B cell (primary cell): ENCODE results near the gene FBXL20. TPM values are rescaled to one million over a fixed set of nuclear protein-coding genes. Genes with fewer than 3 reads are reported as not detected.

ENCODE experiments used
- ATAC-seq: fragments of 200-7000 bp; cut with Tn5 transposase; one replicate; pipeline ENCODE4 v1.10.0; 2021; ENCODE audit warnings: low read depth, mild to moderate bottlenecking, moderate number of reproducible peaks, moderate library complexity
- CTCF ChIA-PET: fragments of 350-600 bp; sonication (Branson Sonifier 250); formaldehyde crosslinking; loops from one replicate; lab custom pipeline; 2021; ENCODE audit warnings: antibody characterized with exemption, inconsistent platforms; lab: Charles Lee
- POLR2A ChIA-PET: fragments of 350-600 bp; sonication (Branson Sonifier 250); formaldehyde crosslinking; loops from one replicate; lab custom pipeline; 2021; ENCODE audit warnings: antibody characterized with exemption; lab: Charles Lee
- DNase-seq: peaks from one replicate; pipeline ENCODE4 v3.0.0; 2013
- H2AFZ ChIP-seq: 2 replicates; pipeline ENCODE4 v1.6.1; 2012; ENCODE audit warnings: mild to moderate bottlenecking, low read depth, low read length; ENCODE audit not compliant: insufficient read depth, poor library complexity, severe bottlenecking
- H3K27ac ChIP-seq, 2 donors: 1 replicate in 1 of 2; 2 replicates in 1 of 2; pipeline ENCODE4 v1.5.1; 2012 to 2013; ENCODE audit warnings: low read length in 2 of 2, mild to moderate bottlenecking in 2 of 2, moderate library complexity in 1 of 2
- H3K27me3 ChIP-seq, 4 experiments: fragments of 200-600 bp in 1 of 4; sonication (generic) in 1 of 4; replicated peaks in 1 of 4; 1 replicate in 2 of 4; 2 replicates in 2 of 4; pipeline versions ENCODE4 v1.6.1 to v1.7.0; 2013 to 2016; ENCODE audit warnings: low read length in 3 of 4, mild to moderate bottlenecking in 2 of 4, mixed read lengths in 1 of 4, moderate library complexity in 1 of 4; ENCODE audit not compliant: insufficient read depth in 4 of 4, control insufficient read depth in 3 of 4; ENCODE audit errors: control extremely low read depth in 1 of 4
- H3K36me3 ChIP-seq, 2 experiments: replicated peaks in 1 of 2; 1 replicate in 1 of 2; 2 replicates in 1 of 2; pipeline versions ENCODE4 v1.6.1 to v1.7.1; 2013; ENCODE audit warnings: low read length in 1 of 2; ENCODE audit not compliant: insufficient read depth in 2 of 2, control insufficient read depth in 1 of 2; ENCODE audit errors: control extremely low read depth in 1 of 2, extremely low read depth in 1 of 2
- H3K4me1 ChIP-seq, 2 donors: fragments of 200-600 bp in 1 of 2; sonication (generic) in 1 of 2; 1 replicate in 1 of 2; 2 replicates in 1 of 2; pipeline versions ENCODE4 v1.5.1 to v1.6.1; 2013 to 2017; ENCODE audit warnings: low read length in 2 of 2; ENCODE audit not compliant: control insufficient read depth in 2 of 2, insufficient read depth in 2 of 2
- H3K4me2 ChIP-seq: replicated peaks from 2 replicates; pipeline ENCODE3; 2012; ENCODE audit warnings: mild to moderate bottlenecking, low read depth, low read length; ENCODE audit not compliant: poor library complexity, severe bottlenecking
- H3K4me3 ChIP-seq, 5 experiments: fragments of 200-600 bp in 1 of 5; sonication (generic) in 1 of 5; 1 replicate in 3 of 5; 2 replicates in 2 of 5; pipeline versions ENCODE4 v1.5.1 to v1.7.0; 2011 to 2016; ENCODE audit warnings: low read length in 4 of 5, mild to moderate bottlenecking in 4 of 5, low read depth in 2 of 5, control low read depth in 1 of 5, moderate library complexity in 1 of 5; ENCODE audit not compliant: insufficient read depth in 1 of 5; ENCODE audit errors: control extremely low read depth in 1 of 5, extremely low read depth in 1 of 5
- H3K79me2 ChIP-seq: fragments of 200-600 bp; sonication (generic); one replicate; pipeline ENCODE4 v1.6.0; 2016; ENCODE audit warnings: low read length; ENCODE audit not compliant: control insufficient read depth, insufficient read depth
- H3K9ac ChIP-seq: fragments of 200-600 bp; sonication (generic); 2 replicates; pipeline ENCODE4 v1.6.1; 2017; ENCODE audit warnings: mild to moderate bottlenecking, low read length, moderate library complexity
- H3K9me3 ChIP-seq, 3 donors: one replicate each; pipeline versions ENCODE4 v1.6.1 to v1.7.1; 2013; ENCODE audit warnings: low read length in 2 of 3; ENCODE audit not compliant: control insufficient read depth in 2 of 3, insufficient read depth in 1 of 3; ENCODE audit errors: control extremely low read depth in 1 of 3
- H4K20me1 ChIP-seq: 2 replicates; pipeline ENCODE4 v1.6.0; 2012; ENCODE audit warnings: mild to moderate bottlenecking, low read length; ENCODE audit not compliant: insufficient read depth, control insufficient read depth, poor library complexity, severe bottlenecking
- H3K27ac Mint-ChIP-seq: one replicate; pipeline ENCODE4 v1.8.0; 2021; ENCODE audit warnings: mixed read lengths
- H3K27me3 Mint-ChIP-seq: one replicate; pipeline ENCODE4 v1.8.0; 2021; ENCODE audit warnings: mixed read lengths
- H3K4me1 Mint-ChIP-seq: one replicate; pipeline ENCODE4 v1.8.0; 2021; ENCODE audit warnings: mixed read lengths
- H3K4me3 Mint-ChIP-seq: one replicate; pipeline ENCODE4 v1.8.0; 2021; ENCODE audit warnings: mixed read lengths
- H3K9me3 Mint-ChIP-seq: one replicate; pipeline ENCODE4 v1.8.0; 2022; ENCODE audit warnings: mixed read lengths; ENCODE audit not compliant: insufficient read depth
- CTCF ChIP-seq: fragments of 200-600 bp; IDR thresholded peaks from one replicate; pipeline ENCODE4 v1.8.0; 2022; ENCODE audit warnings: antibody characterized with exemption, mild to moderate bottlenecking
- EZH2 ChIP-seq: IDR thresholded peaks from 2 replicates; pipeline ENCODE4 v1.6.1; 2012; ENCODE audit warnings: borderline replicate concordance, low read depth, mild to moderate bottlenecking, moderate library complexity, low read length; ENCODE audit not compliant: insufficient read depth, poor library complexity, severe bottlenecking
- WGBS: methylation state at CpG from one replicate; pipeline ENCODE4 v1.1.5; 2013; ENCODE audit warnings: missing lambda C conversion rate; ENCODE audit not compliant: insufficient coverage; 5-methylcytosine and 5-hydroxymethylcytosine counted together
- intact Hi-C: fragments of 100-400 bp; cut with micrococcal nuclease; formaldehyde crosslinking; loops from one replicate; pipeline ENCODE4 v1.10.0; 2022
- polyA plus RNA-seq: library from polyadenylated mRNA; depleted of rRNA; stranded (reverse); fragments of >200 nt; gene quantifications from 2 replicates; pipeline ENCODE4 v1.2.3, GENCODE V29; 2012
- total RNA-seq, 2 donors: library from RNA; stranded (reverse); fragments of 120-200 nt in 1 of 2; gene quantifications; 1 replicate in 1 of 2; 2 replicates in 1 of 2; pipeline versions ENCODE4 v1.2.3 to v1.2.4, GENCODE V29; 2013 to 2022

FBXL20 gene
- total and polyA plus RNA-seq, 2 donors (not counting 1 experiment from before 2014, with no cell fraction given) = 6.1 to 36.2 TPM

GRCh38 chr17:39208893-39209292 is 192.5 kb downstream of the FBXL20 start:
- Histone ChIP-seq H3K4me1 (peaks cover 32 to 39% of the 10 kb centered on the region in 2 donors), H4K20me1 (peaks cover 6% of the 10 kb centered on the region), H3K79me2 (no peaks in the 10 kb centered on the region), H3K9me3 (peaks cover 0 to 3% (median 0%) of the 10 kb centered on the region in 3 donors), H3K4me3 (peak overlapping the region in 1 of 5 experiments; percentile 50), H3K27me3 (peaks cover 0 to 12% (median 3%) of the 10 kb centered on the region in 4 experiments), H3K4me2 (peak overlapping the region; percentile 96), H2AFZ (peak overlapping the region; percentile 76), H3K27ac (no peak overlapping the region), H3K9ac (peak overlapping the region; percentile 59), H3K36me3 (peaks cover 2 to 13% of the 10 kb centered on the region in 2 experiments)
- no peak for TF ChIP-seq EZH2
- TF ChIP-seq CTCF = no peak
- Mint-ChIP-seq H3K4me1 (peaks cover 34% of the 10 kb centered on the region), H3K27me3 (no peaks in the 10 kb centered on the region), H3K4me3 (peak overlapping the region; percentile 77), H3K9me3 (no peaks in the 10 kb centered on the region), H3K27ac (peak overlapping the region; percentile 68)
- CTCF ChIA-PET = interaction anchor here (0.5 to 18.9 kb wide), 10 partner anchors 9 to 527 kb away, joined by 3 to 707 read pairs (median 4); partner anchors contain the start of genes CDK12, MED1 and RPL19
- POLR2A ChIA-PET = interaction anchor here (0.6 to 1.8 kb wide), 8 partner anchors 9 to 344 kb away, joined by 3 to 11 read pairs (median 4); partner anchors contain the start of genes CDK12 and RPL19
- 11% methylated on average over 6 of the region's 8 CpGs for WGBS
- DNase-seq (peak; percentile 87), ATAC-seq (peak; percentile 82)
- intact Hi-C loops = loop anchor here (1.0 to 10.0 kb wide), 2 partner anchors 9 to 196 kb away; partner anchors contain the start of genes FBXL20 and RPL19

- WGBS = 10% methylated on average over 7 of the region's 7 CpGs
- Histone ChIP-seq H3K4me1 (peaks cover 32 to 39% of the 10 kb centered on the region in 2 donors), H3K4me2 (peak overlapping the region; percentile 96), H3K9ac (no peak overlapping the region), H3K36me3 (peaks cover 2 to 20% of the 10 kb centered on the region in 2 experiments), H3K27ac (no peak overlapping the region), H4K20me1 (peaks cover 8% of the 10 kb centered on the region), H3K9me3 (peaks cover 0 to 3% (median 0%) of the 10 kb centered on the region in 3 donors), H3K27me3 (peaks cover 0 to 12% (median 3%) of the 10 kb centered on the region in 4 experiments), H2AFZ (peak overlapping the region; percentile 46), H3K79me2 (no peaks in the 10 kb centered on the region), H3K4me3 (no peak overlapping the region)
- ChIA-PET POLR2A (interaction anchor here (1.4 to 2.0 kb wide), 4 partner anchors 8 to 36 kb away, joined by 5 to 12 read pairs (median 8); partner anchors contain the start of gene RPL19), CTCF (interaction anchor here (0.7 to 18.9 kb wide), 10 partner anchors 8 to 413 kb away, joined by 4 to 707 read pairs (median 4); partner anchors contain the start of genes CDK12, PLXDC1 and RPL19)
- H3K4me1 Mint-ChIP-seq = peaks cover 36% of the 10 kb centered on the region
- H3K27me3 Mint-ChIP-seq = no peaks in the 10 kb centered on the region
- ATAC-seq = peak; percentile 12
- H3K9me3 Mint-ChIP-seq = no peaks in the 10 kb centered on the region
- peak overlapping the region; percentile 77 for H3K4me3 Mint-ChIP-seq
- H3K27ac Mint-ChIP-seq = peak overlapping the region; percentile 68
- intact Hi-C loops = loop anchor here (10.0 kb wide), 1 partner anchor 197 kb away; the partner anchor contains the start of gene FBXL20
- TF ChIP-seq CTCF = no peak
- TF ChIP-seq EZH2 = no peak
- DNase-seq = peak; percentile 43
Measured at GRCh38 chr17:39208136-39208535, 193.3 kb downstream of the FBXL20 start.
